Esophagus squamous epithelium (tissue), 5 donors: ENCODE measurements around the gene NCOA7. TPM values are rescaled to one million over a fixed set of nuclear protein-coding genes. Genes with fewer than 3 reads are reported as not detected.
"Not testable (repeated sequence)": the region's sequence is repeated elsewhere in the genome, so short reads cannot be mapped to it uniquely, and the experiment has no call there.

Experiments used
- DNase-seq: peaks from one replicate; lab custom pipeline; 2025; lab: John Stamatoyannopoulos, UW
- H3K27ac ChIP-seq, 4 donors: fragments of 200-600 bp; sonication (generic); one replicate each; pipeline ENCODE4 v1.5.1; 2016 to 2019; ENCODE audit warnings: mild to moderate bottlenecking in 1 of 4
- H3K27me3 ChIP-seq, 4 donors: fragments of 200-600 bp; sonication (generic); 1 replicate in 3 of 4; 2 replicates in 1 of 4; pipeline versions ENCODE4 v1.5.1 to v1.6.0; 2017 to 2021; ENCODE audit warnings: antibody characterized with exemption in 1 of 4
- H3K36me3 ChIP-seq, 3 donors: fragments of 200-600 bp; sonication (generic); one replicate each; pipeline ENCODE4 v1.5.1; 2016 to 2019
- H3K4me1 ChIP-seq, 3 donors: fragments of 200-600 bp; sonication (generic); one replicate each; pipeline ENCODE4 v1.5.1; 2017 to 2019
- H3K4me3 ChIP-seq, 4 donors: fragments of 200-600 bp; sonication (generic); 1 replicate in 3 of 4; 2 replicates in 1 of 4; pipeline ENCODE4 v1.5.1; 2016 to 2019; ENCODE audit warnings: mild to moderate bottlenecking in 2 of 4, moderate library complexity in 1 of 4
- H3K9me3 ChIP-seq, 3 donors: fragments of 200-600 bp; sonication (generic); one replicate each; pipeline ENCODE4 v1.5.1; 2016 to 2019
- CTCF ChIP-seq, 6 experiments: fragments of 450-650 bp in 4 of 6; fragments of 200-600 bp in 2 of 6; sonication (generic) in 2 of 6; IDR thresholded peaks; one replicate each; pipeline ENCODE4 v1.5.1; 2016 to 2019; ENCODE audit warnings: antibody characterized with exemption in 6 of 6, mild to moderate bottlenecking in 4 of 6, moderate library complexity in 4 of 6
- POLR2A ChIP-seq, 4 donors: fragments of 450-650 bp; IDR thresholded peaks; one replicate each; pipeline ENCODE4 v1.6.1; 2017; ENCODE audit warnings: antibody characterized with exemption in 4 of 4, mild to moderate bottlenecking in 4 of 4, moderate library complexity in 3 of 4
- WGBS, 2 donors: methylation state at CpG; one replicate each; pipeline ENCODE4 v1.1.5; 2018; 5-methylcytosine and 5-hydroxymethylcytosine counted together
- intact Hi-C: fragments of 100-400 bp; cut with DNase I; formaldehyde crosslinking; loops from one replicate; pipeline ENCODE4 v1.15.0; 2022
- total RNA-seq, 4 donors: library from RNA; depleted of rRNA; stranded (reverse); fragments of >200 nt; gene quantifications; one replicate each; pipeline ENCODE4 v1.1.0, GENCODE V29; 2016
- donor health status: DM: yes; HTN: yes; CAD: no.

The NCOA7 gene
- total RNA-seq, 4 donors from 2014 or later: 30.9 to 85.1 (median 45.8) TPM

- no peak overlapping the region for H3K27ac ChIP-seq
- H3K27me3 ChIP-seq: peaks cover 0 to 11% (median 0%) of the 10 kb centered on the region in 4 donors
- H3K36me3 ChIP-seq: no peaks in the 10 kb centered on the region
- no peaks in the 10 kb centered on the region for H3K4me1 ChIP-seq
- DNase-seq: no peak
- no peak overlapping the region for H3K4me3 ChIP-seq
- intact Hi-C loops: no loop called here
- no peak for TF ChIP-seq POLR2A (IDR thresholded peaks at IDR 0.05)
- TF ChIP-seq CTCF (IDR thresholded peaks at IDR 0.05): no peak
- H3K9me3 ChIP-seq: no peaks in the 10 kb centered on the region
- WGBS, 2 donors: 72 to 83% methylated on average over 4 of the region's 4 CpGs
Observed at GRCh38 chr6:125766641-125767040, 24.1 kb upstream of the NCOA7 start.

GRCh38 chr6:125769147-125769783 is 21.5 kb upstream of the NCOA7 start:
- H3K4me1 ChIP-seq: no peaks in the 10 kb centered on the region
- DNase-seq: no peak
- peaks cover 0 to 4% (median 0%) of the 10 kb centered on the region in 4 donors for H3K27me3 ChIP-seq
- 54 to 62% methylated on average over 6 of the region's 6 CpGs for WGBS, 2 donors
- H3K9me3 ChIP-seq: no peaks in the 10 kb centered on the region
- no peak overlapping the region for H3K4me3 ChIP-seq
- intact Hi-C loops: no loop called here
- TF ChIP-seq CTCF (IDR thresholded peaks at IDR 0.05): no peak
- no peak for TF ChIP-seq POLR2A (IDR thresholded peaks at IDR 0.05)
- no peak overlapping the region for H3K27ac ChIP-seq
- no peaks in the 10 kb centered on the region for H3K36me3 ChIP-seq

- TF ChIP-seq POLR2A (IDR thresholded peaks at IDR 0.05) (no peak), CTCF (IDR thresholded peaks at IDR 0.05) (no peak)
- Histone ChIP-seq H3K9me3 (no peaks in the 10 kb centered on the region), H3K4me3 (no peak overlapping the region), H3K27me3 (no peaks in the 10 kb centered on the region), H3K27ac (no peak overlapping the region), H3K4me1 (no peaks in the 10 kb centered on the region), H3K36me3 (no peaks in the 10 kb centered on the region)
- intact Hi-C loops: no loop called here
- WGBS, 2 donors: 62 to 64% methylated on average over 4 of the region's 4 CpGs
- DNase-seq: no peak
Observed at GRCh38 chr6:125773387-125774341, 17.1 kb upstream of the NCOA7 start.

- H3K36me3 ChIP-seq, H3K27me3 ChIP-seq, intact Hi-C loops, H3K27ac ChIP-seq, H3K4me1 ChIP-seq, H3K9me3 ChIP-seq, DNase-seq, H3K4me3 ChIP-seq: not testable (repeated sequence)
- WGBS, 2 donors: 77 to 86% methylated on average over 13 to 14 of the region's 14 CpGs
Observed at GRCh38 chr6:125776107-125776826, 14.5 kb upstream of the NCOA7 start.

GRCh38 chr6:125779924-125780539 is 10.7 kb upstream of the NCOA7 start:
- Histone ChIP-seq H3K9me3 (no peaks in the 10 kb centered on the region), H3K4me1 (peaks cover 0 to 19% (median 0%) of the 10 kb centered on the region in 3 donors), H3K27me3 (no peaks in the 10 kb centered on the region), H3K4me3 (peak overlapping the region; percentile 41 to 87 (median 70)), H3K27ac (peak overlapping the region; percentile 90 to 98 (median 96)), H3K36me3 (no peaks in the 10 kb centered on the region)
- peak in 4 of 6 experiments; percentile 38 to 58 (median 52) for TF ChIP-seq CTCF (IDR thresholded peaks at IDR 0.05)
- TF ChIP-seq POLR2A (IDR thresholded peaks at IDR 0.05): no peak
- peak; percentile 33 for DNase-seq
- WGBS, 2 donors: 12 to 13% methylated on average over 17 of the region's 17 CpGs
- intact Hi-C loops: loop anchor here (5.0 kb wide), 1 partner anchor 177 kb away; the partner anchor contains the start of gene HINT3
